Small intestine (tissue), 7 donors: Measurements from ENCODE around the gene SLC38A3. TPM values are rescaled to one million over a fixed set of nuclear protein-coding genes. Genes with fewer than 3 reads are reported as not detected.
A peak's percentile ranks its signal among the peaks of the same experiment; 100 is the strongest.

ENCODE experiments used
- DNase-seq, 2 donors: peaks; one replicate each; pipeline versions ENCODE4 v3.0.0 to v3.0.0-alpha.2; 2013
- FAIRE-seq: peaks from 2 replicates; lab custom pipeline; 2012; peaks lifted over from hg19 to GRCh38; lab: Jason Lieb, UNC
- H3K27ac ChIP-seq, 3 donors: one replicate each; pipeline ENCODE4 v1.5.1; 2013; ENCODE audit warnings: low read length in 2 of 3, mild to moderate bottlenecking in 2 of 3, control low read depth in 1 of 3, inconsistent platforms in 1 of 3, low read depth in 1 of 3, moderate library complexity in 1 of 3
- H3K27me3 ChIP-seq, 3 donors: one replicate each; pipeline ENCODE4 v1.6.1; 2013; ENCODE audit warnings: low read length in 3 of 3, inconsistent platforms in 1 of 3; ENCODE audit not compliant: control insufficient read depth in 3 of 3, insufficient read depth in 3 of 3
- H3K36me3 ChIP-seq, 3 donors: one replicate each; pipeline ENCODE4 v1.6.1; 2013; ENCODE audit warnings: low read length in 3 of 3, inconsistent platforms in 1 of 3, low read depth in 1 of 3, mild to moderate bottlenecking in 1 of 3, moderate library complexity in 1 of 3; ENCODE audit not compliant: control insufficient read depth in 3 of 3, insufficient read depth in 2 of 3
- H3K4me1 ChIP-seq, 3 donors: one replicate each; pipeline ENCODE4 v1.6.1; 2013; ENCODE audit warnings: low read length in 2 of 3, inconsistent platforms in 1 of 3, low read depth in 1 of 3, mild to moderate bottlenecking in 1 of 3, moderate library complexity in 1 of 3; ENCODE audit not compliant: control insufficient read depth in 3 of 3, insufficient read depth in 2 of 3
- H3K4me3 ChIP-seq, 3 donors: one replicate each; pipeline ENCODE4 v1.5.1; 2013; ENCODE audit warnings: low read length in 3 of 3, control low read depth in 1 of 3, inconsistent platforms in 1 of 3, low read depth in 1 of 3, mild to moderate bottlenecking in 1 of 3, moderate library complexity in 1 of 3
- H3K9me3 ChIP-seq, 2 donors: one replicate each; pipeline ENCODE4 v1.6.1; 2013; ENCODE audit warnings: low read depth in 1 of 2, low read length in 1 of 2; ENCODE audit not compliant: control insufficient read depth in 2 of 2, insufficient read depth in 1 of 2
- WGBS, 3 donors: extraction: QIAGEN DNeasy Blood & Tissue Kit; methylation state at CpG; one replicate each; pipeline ENCODE4 v1.1.7; 2013; 5-methylcytosine and 5-hydroxymethylcytosine counted together
- polyA plus RNA-seq, 4 donors: library from polyadenylated mRNA; stranded (reverse) in 3 of 4; unstranded in 1 of 4; fragments of 200-250 nt in 3 of 4; fragments of 120-200 nt in 1 of 4; gene quantifications; one replicate each; pipeline versions ENCODE4 v1.2.1 to v1.2.3, GENCODE V29; 2013
- donor health status: healthy with polysubstance abuse.
- donor health status: control.
- donor health status: control.
- donor health status: Bipolar disorder and iron deficiency.
- donor health status: healthy.

The SLC38A3 gene
- polyA plus RNA-seq, 4 donors, result 2.1 to 2.4 TPM; not detected in 2

GRCh38 chr3:50196253-50196801 lies 8.7 kb upstream of the SLC38A3 start:
- FAIRE-seq (no peak), DNase-seq (no peak)
- Histone ChIP-seq H3K27me3 (peaks cover 0 to 42% (median 13%) of the 10 kb centered on the region in 3 donors), H3K9me3 (peaks cover 0 to 6% of the 10 kb centered on the region in 2 donors), H3K4me1 (peaks cover 0 to 27% (median 0%) of the 10 kb centered on the region in 3 donors), H3K4me3 (no peak overlapping the region), H3K27ac (no peak overlapping the region), H3K36me3 (no peaks in the 10 kb centered on the region)
- WGBS, 3 donors, result 43 to 71% (median 64%) methylated on average over 6 of the region's 6 CpGs

DNA sequence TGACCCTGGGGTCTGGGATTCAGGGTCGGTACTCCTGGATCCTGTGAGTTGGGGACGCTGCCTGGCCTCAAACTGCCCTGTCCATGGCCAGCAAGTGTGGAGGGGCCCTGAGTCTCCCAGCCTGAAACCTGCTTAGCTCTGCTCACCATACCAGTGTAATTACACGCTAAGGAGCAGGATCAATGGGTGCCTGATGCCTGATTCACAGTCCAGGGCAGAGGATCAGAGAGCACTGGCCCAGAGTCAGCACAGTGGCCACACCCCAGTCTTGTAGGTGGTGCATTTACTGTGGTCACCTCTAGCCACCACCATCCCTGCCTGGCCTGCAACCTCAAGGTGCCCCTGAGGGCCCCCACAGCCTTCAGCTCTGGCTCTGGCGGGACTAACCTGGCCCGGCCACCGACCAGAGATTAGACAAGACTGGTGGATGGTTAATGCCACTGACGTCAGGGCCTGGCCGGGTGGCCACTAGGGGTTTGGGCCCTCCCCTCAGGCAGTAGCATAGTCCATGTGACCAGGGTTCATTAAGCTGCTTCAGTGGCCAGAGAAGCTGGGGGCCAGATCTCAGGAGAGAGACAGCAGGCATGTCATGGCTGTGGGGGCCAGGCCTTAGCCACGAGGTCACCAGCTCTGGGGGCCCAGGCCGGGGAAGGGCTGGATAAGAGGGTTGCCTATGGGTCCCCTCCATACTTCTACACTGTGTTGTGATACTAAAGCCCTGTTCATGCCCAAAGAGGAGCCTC lies 3.3 kb upstream of the SLC38A3 start:
- Histone ChIP-seq H3K4me3 (no peak overlapping the region), H3K36me3 (no peaks in the 10 kb centered on the region), H3K9me3 (no peaks in the 10 kb centered on the region), H3K27me3 (peaks cover 0 to 42% (median 19%) of the 10 kb centered on the region in 3 donors), H3K27ac (peak overlapping the region in 1 of 3 donors; percentile 56), H3K4me1 (peaks cover 0 to 38% (median 3%) of the 10 kb centered on the region in 3 donors)
- DNase-seq, result peak; percentile 62 to 78
- 47 to 76% (median 55%) methylated on average over 10 of the region's 10 CpGs for WGBS, 3 donors
- FAIRE-seq, result no peak

DNA sequence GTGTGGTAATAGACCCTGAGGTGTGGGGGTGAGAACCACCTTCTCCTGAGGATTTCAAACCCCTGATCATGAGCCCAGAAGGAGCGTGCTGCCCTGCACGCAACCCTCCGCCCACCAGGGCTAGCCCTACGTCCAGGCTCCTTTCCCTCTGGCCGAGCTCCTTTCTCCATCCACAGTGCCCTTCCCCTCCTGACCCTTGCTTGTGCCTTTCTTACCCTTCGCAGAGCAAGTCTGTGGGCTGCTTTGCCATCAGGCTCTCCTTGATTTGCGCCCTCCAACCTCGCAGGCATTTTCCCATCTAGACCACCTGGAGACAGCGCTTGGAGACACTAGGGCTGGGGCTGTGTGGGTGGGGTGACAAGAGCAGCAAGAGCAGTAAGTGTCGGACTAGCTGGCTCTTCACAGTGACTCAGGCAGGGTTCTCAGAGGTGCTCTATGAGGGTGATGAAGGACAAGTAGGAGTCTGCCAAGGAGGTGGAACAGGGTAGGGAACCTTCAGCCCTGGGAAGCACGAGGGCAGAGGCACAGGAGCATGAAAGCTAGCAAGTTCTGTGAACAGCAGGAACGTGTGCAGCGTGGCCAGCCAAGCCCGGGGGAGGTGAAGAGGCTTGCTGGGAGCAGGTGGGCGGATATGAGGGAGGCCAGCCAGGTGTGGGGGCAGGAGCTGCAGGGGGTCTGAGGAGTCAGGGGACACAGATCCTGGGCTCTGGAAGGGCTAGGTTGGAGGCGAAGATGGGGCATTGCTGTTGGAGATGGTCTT lies 2.5 kb upstream of the SLC38A3 start:
- H3K36me3 ChIP-seq, result no peaks in the 10 kb centered on the region
- DNase-seq (no peak), FAIRE-seq (no peak)
- H3K9me3 ChIP-seq, result no peaks in the 10 kb centered on the region
- no peak overlapping the region for H3K4me3 ChIP-seq
- WGBS, 3 donors, result 76 to 87% (median 84%) methylated on average over 16 of the region's 16 CpGs
- H3K27me3 ChIP-seq, result peaks cover 0 to 46% (median 19%) of the 10 kb centered on the region in 3 donors
- H3K4me1 ChIP-seq, result peaks cover 0 to 38% (median 3%) of the 10 kb centered on the region in 3 donors
- H3K27ac ChIP-seq, result peak overlapping the region in 1 of 3 donors; percentile 41

DNA sequence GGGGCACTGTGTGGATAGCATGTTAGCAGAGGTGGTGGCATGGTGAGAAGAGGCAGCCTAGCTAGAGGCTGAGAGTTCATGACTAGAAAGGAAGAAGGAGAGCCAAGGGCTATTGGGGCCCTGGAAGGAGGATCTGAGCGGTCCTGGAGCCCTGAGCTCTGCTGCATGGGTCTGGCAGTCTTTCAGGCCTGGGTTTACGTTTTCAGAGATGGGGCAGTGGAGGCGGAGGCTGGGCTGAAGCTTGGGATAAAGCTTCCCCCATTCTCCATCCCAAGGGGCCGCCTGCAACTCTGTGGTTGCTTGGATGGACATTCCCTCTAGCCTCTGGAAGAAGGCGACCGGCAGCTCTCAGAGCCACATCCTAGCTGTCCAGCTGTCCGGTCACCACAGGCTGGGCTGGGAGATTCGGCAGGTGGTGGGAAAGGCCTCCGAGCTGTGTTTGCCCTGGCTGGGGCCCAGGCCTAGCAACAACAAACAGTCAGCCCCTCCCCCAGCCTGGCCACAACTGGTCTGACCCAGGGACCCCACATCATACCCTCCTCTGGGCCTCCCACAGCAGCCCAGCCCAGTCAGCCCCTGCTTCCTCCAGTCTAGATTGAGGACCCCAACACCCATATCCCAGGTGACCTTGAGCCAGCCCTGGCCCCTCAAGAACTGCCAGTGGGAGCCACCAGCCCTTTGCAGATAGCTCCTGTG lies 1.8 kb upstream of the SLC38A3 start:
- no peaks in the 10 kb centered on the region for H3K36me3 ChIP-seq
- H3K27ac ChIP-seq, result no peak overlapping the region
- FAIRE-seq, result no peak
- H3K27me3 ChIP-seq, result peaks cover 0 to 48% (median 19%) of the 10 kb centered on the region in 3 donors
- no peak overlapping the region for H3K4me3 ChIP-seq
- 71 to 84% (median 76%) methylated on average over 9 of the region's 9 CpGs for WGBS, 3 donors
- DNase-seq, result no peak
- peaks cover 0 to 38% (median 3%) of the 10 kb centered on the region in 3 donors for H3K4me1 ChIP-seq
- H3K9me3 ChIP-seq, result no peaks in the 10 kb centered on the region

DNA sequence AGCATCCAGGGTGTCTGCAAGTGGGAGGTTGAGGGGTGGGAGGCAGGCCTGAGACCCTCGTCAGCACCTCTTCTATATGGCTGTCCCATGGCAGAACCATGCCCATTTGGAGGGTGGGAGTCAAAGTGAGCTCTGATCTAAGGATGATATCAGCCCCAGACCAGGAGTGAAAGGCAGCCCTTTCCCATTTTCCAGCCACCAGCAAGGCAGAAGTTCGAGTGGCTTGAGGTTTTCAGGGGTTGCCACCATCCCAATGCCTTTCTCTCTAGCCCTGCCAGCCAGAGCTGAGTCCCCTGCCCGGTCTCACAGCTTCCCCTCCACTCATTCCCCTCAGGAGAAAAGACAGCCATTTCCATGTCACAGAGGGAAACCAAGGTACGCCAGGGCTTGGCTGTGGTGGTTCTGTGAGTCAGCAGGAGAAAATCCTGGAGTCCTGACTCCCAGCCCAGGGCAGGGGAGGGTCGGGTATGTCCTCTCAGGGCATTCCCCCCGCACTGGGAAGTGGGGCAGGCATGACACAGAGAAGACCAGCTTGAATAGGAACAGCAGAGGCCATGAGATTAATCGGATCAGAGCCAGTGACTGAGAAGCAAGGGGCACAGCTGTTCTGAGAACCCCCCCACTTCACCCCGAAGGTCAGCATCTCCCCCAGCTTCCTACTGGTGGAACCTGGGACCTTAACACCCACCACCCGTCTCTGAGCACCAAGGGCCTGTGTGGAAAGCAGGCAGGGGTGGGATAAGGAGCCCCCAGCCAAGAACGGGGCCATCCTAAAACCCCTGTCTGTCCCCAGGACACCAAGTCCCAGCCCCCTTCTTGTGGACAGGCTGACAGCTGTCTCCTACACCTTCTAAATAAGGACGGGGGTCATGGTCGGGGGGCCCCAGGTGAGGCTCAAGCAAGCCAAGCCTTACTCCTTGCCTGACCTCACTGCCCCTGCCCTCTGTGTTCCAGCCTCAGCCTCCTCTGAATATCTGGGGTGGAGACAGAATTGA lies 965 bp upstream of the SLC38A3 start:
- no peaks in the 10 kb centered on the region for H3K9me3 ChIP-seq
- FAIRE-seq, result no peak
- H3K36me3 ChIP-seq, result no peaks in the 10 kb centered on the region
- no peak overlapping the region for H3K4me3 ChIP-seq
- DNase-seq, result no peak
- H3K27ac ChIP-seq, result no peak overlapping the region
- 61 to 73% (median 71%) methylated on average over 12 of the region's 12 CpGs for WGBS, 3 donors
- H3K27me3 ChIP-seq, result peaks cover 0 to 48% (median 19%) of the 10 kb centered on the region in 3 donors
- H3K4me1 ChIP-seq, result peaks cover 0 to 38% (median 3%) of the 10 kb centered on the region in 3 donors

- Histone ChIP-seq H3K9me3 (no peaks in the 10 kb centered on the region), H3K36me3 (no peaks in the 10 kb centered on the region), H3K27ac (no peak overlapping the region), H3K4me1 (peaks cover 0 to 49% (median 3%) of the 10 kb centered on the region in 3 donors), H3K27me3 (peaks cover 0 to 48% (median 19%) of the 10 kb centered on the region in 3 donors), H3K4me3 (peak overlapping the region in 2 of 3 donors; percentile 31 to 36)
- 1 to 5% (median 3%) methylated on average over 50 to 67 of the region's 67 CpGs for WGBS, 3 donors
- peak; percentile 40 to 62 for DNase-seq
- FAIRE-seq, result no peak
Observed at GRCh38 chr3:50205413-50206276, 574 bp downstream of the SLC38A3 start.
